ENCODE data around the gene LMNTD2.

LMNTD2 gene

GRCh38 chr11:557328-558132 lies 3.0 kb downstream of the LMNTD2 start:
- DNase-seq (ENCODE audit: extremely low spot score) = no peak
- no peak for TF ChIP-seq PKNOX1 (IDR thresholded peaks at IDR 0.05)
- TF ChIP-seq BHLHE40 (IDR thresholded peaks at IDR 0.05; ENCODE audit: borderline replicate concordance) = no peak
- no peak for TF ChIP-seq ZNF384 (IDR thresholded peaks at IDR 0.05)
- TF ChIP-seq SP1 (IDR thresholded peaks at IDR 0.05) = no peak
- ChIA-PET POLR2A (interaction anchor here (1.2 to 1.6 kb wide), 2 partner anchors 11 to 20 kb away, joined by 3 to 5 read pairs; no protein-coding TSS in a partner anchor), CTCF (no interaction called here)

- ChIA-PET CTCF (no interaction called here), POLR2A (interaction anchor here (1.0 to 1.6 kb wide), 5 partner anchors 9 to 139 kb away, joined by 3 to 5 read pairs (median 3); partner anchors contain the start of gene TMEM80)
- DNase-seq (ENCODE audit: extremely low spot score) = no peak
- TF ChIP-seq ZNF384 (IDR thresholded peaks at IDR 0.05) (no peak), ARNT (IDR thresholded peaks at IDR 0.05) (no peak)
Observed at GRCh38 chr11:556662-557256, 3.8 kb downstream of the LMNTD2 start.

GRCh38 chr11:555780-556661 lies 4.5 kb downstream of the LMNTD2 start:
- TF ChIP-seq PKNOX1 (IDR thresholded peaks at IDR 0.05) = no peak
- TF ChIP-seq FOXA1 (IDR thresholded peaks at IDR 0.05) = no peak
- no peak for TF ChIP-seq TARDBP (IDR thresholded peaks at IDR 0.05)
- no peak for TF ChIP-seq HDGF (IDR thresholded peaks at IDR 0.05; ENCODE audit: borderline replicate concordance)
- no peak for TF ChIP-seq ELF4 (IDR thresholded peaks at IDR 0.05)
- no peak for TF ChIP-seq SUZ12 (IDR thresholded peaks at IDR 0.05)
- no peak for TF ChIP-seq ARNT (IDR thresholded peaks at IDR 0.05)
- no peak for TF ChIP-seq ZNF384 (IDR thresholded peaks at IDR 0.05)
- no peak for DNase-seq (ENCODE audit: extremely low spot score)
- ChIA-PET CTCF (no interaction called here), POLR2A (interaction anchor here (1.0 to 1.6 kb wide), 4 partner anchors 10 to 140 kb away, joined by 3 to 5 read pairs (median 3); partner anchors contain the start of gene TMEM80)

- no peak for DNase-seq (ENCODE audit: extremely low spot score)
- POLR2A ChIA-PET = interaction anchor here (0.6 to 1.5 kb wide), 3 partner anchors 20 to 141 kb away, joined by 3 to 4 read pairs (median 3); partner anchors contain the start of genes HRAS and TMEM80
- TF ChIP-seq HDGF (IDR thresholded peaks at IDR 0.05; ENCODE audit: borderline replicate concordance) (no peak), FOXK2 (IDR thresholded peaks at IDR 0.05) (no peak), L3MBTL2 (conservative IDR thresholded peaks at IDR 0.05) (no peak), CTBP1 (IDR thresholded peaks at IDR 0.05; ENCODE audit: borderline replicate concordance) (no peak), FOXM1 (IDR thresholded peaks at IDR 0.05; ENCODE audit: borderline replicate concordance) (no peak), NFRKB (IDR thresholded peaks at IDR 0.05) (no peak), ELF4 (IDR thresholded peaks at IDR 0.05) (no peak), PKNOX1 (IDR thresholded peaks at IDR 0.05) (no peak)
- CTCF ChIA-PET = interaction anchor here (1.0 to 1.6 kb wide), 2 partner anchors 20 to 173 kb away, joined by 4 read pairs; partner anchors contain the start of gene HRAS
Observed at GRCh38 chr11:555227-555779, 5.2 kb downstream of the LMNTD2 start.

- TF ChIP-seq FOXM1 (IDR thresholded peaks at IDR 0.05; ENCODE audit: borderline replicate concordance) (peak; percentile 86; the same call in 1 of the 2 replicates), ELF4 (IDR thresholded peaks at IDR 0.05) (no peak)
- ChIA-PET POLR2A (interaction anchor here (0.6 to 1.2 kb wide), 3 partner anchors 9 to 139 kb away, joined by 3 to 4 read pairs (median 4); partner anchors contain the start of gene HRAS), CTCF (interaction anchor here (1.0 to 1.6 kb wide), 4 partner anchors 11 to 174 kb away, joined by 4 read pairs; partner anchors contain the start of gene HRAS)
- DNase-seq (ENCODE audit: extremely low spot score) = peak; percentile 87
Observed at GRCh38 chr11:554428-555226, 5.9 kb downstream of the LMNTD2 start.

GRCh38 chr11:553988-554340 lies 6.6 kb downstream of the LMNTD2 start:
- no peak for DNase-seq (ENCODE audit: extremely low spot score)
- no peak for TF ChIP-seq TARDBP (IDR thresholded peaks at IDR 0.05)

More at GRCh38 chr11:553988-554340, 6.6 kb downstream of the LMNTD2 start:
- POLR2A ChIA-PET = interaction anchor here (0.8 to 0.9 kb wide), 2 partner anchors 10 to 12 kb away, joined by 3 to 4 read pairs; no protein-coding TSS in a partner anchor
- CTCF ChIA-PET = interaction anchor here (1.0 to 1.6 kb wide), 3 partner anchors 11 to 174 kb away, joined by 4 read pairs; no protein-coding TSS in a partner anchor
